HUES64 (cell line): Measurements from ENCODE around the gene KCNK7.

Experiments used
- H3K27ac ChIP-seq: 2 replicates; pipeline ENCODE4 v1.7.0; 2013; ENCODE audit warnings: low read depth, low read length, inconsistent platforms
- H3K27me3 ChIP-seq: 2 replicates; pipeline ENCODE4 v1.6.1; 2013; ENCODE audit warnings: mild to moderate bottlenecking, low read length; ENCODE audit not compliant: insufficient read depth
- H3K36me3 ChIP-seq: 2 replicates; pipeline ENCODE4 v1.6.1; 2013; ENCODE audit warnings: mild to moderate bottlenecking, low read length; ENCODE audit not compliant: insufficient read depth
- H3K4me1 ChIP-seq: 2 replicates; pipeline ENCODE4 v1.6.1; 2013; ENCODE audit warnings: mild to moderate bottlenecking, low read length, moderate library complexity; ENCODE audit not compliant: insufficient read depth
- H3K4me3 ChIP-seq: 2 replicates; pipeline ENCODE4 v1.5.1; 2013; ENCODE audit warnings: mild to moderate bottlenecking, low read length, moderate library complexity
- H3K9ac ChIP-seq: 2 replicates; pipeline ENCODE4 v1.6.1; 2013; ENCODE audit warnings: mild to moderate bottlenecking, low read depth, low read length
- H3K9me3 ChIP-seq: 2 replicates; pipeline ENCODE4 v1.6.1; 2013; ENCODE audit warnings: low read depth, low read length; ENCODE audit not compliant: insufficient read depth
- WGBS: fragments of 150-250, 120-280 bp; methylation state at CpG from one replicate; pipeline ENCODE4 v1.1.7; 2013; ENCODE audit warnings: missing lambda C conversion rate; 5-methylcytosine and 5-hydroxymethylcytosine counted together

The KCNK7 gene

GRCh38 chr11:65557280-65558001 lies 38.2 kb downstream of the KCNK7 start:
- H3K27ac ChIP-seq, result no peak overlapping the region
- WGBS, result 8% methylated on average over 47 of the region's 47 CpGs
- no peaks in the 10 kb centered on the region for H3K36me3 ChIP-seq
- peak overlapping the region; percentile 57 for H3K4me3 ChIP-seq
- peaks cover 34% of the 10 kb centered on the region for H3K27me3 ChIP-seq
- no peaks in the 10 kb centered on the region for H3K9me3 ChIP-seq
- H3K9ac ChIP-seq, result no peak overlapping the region
- H3K4me1 ChIP-seq, result peaks cover 26% of the 10 kb centered on the region

- no peaks in the 10 kb centered on the region for H3K9me3 ChIP-seq
- H3K9ac ChIP-seq, result no peak overlapping the region
- H3K27ac ChIP-seq, result no peak overlapping the region
- no peaks in the 10 kb centered on the region for H3K36me3 ChIP-seq
- 86% methylated on average over 12 of the region's 12 CpGs for WGBS
- H3K4me3 ChIP-seq, result 0 out of 2 replicates have a peak overlapping the region, but pooled peaks have one; percentile 48
- peaks cover 26% of the 10 kb centered on the region for H3K4me1 ChIP-seq
- peaks cover 34% of the 10 kb centered on the region for H3K27me3 ChIP-seq
Measured at GRCh38 chr11:65556470-65557279, 38.9 kb downstream of the KCNK7 start.

- no peak overlapping the region for H3K27ac ChIP-seq
- H3K4me1 ChIP-seq, result peaks cover 20% of the 10 kb centered on the region
- 61% methylated on average over 6 of the region's 6 CpGs for WGBS
- peaks cover 35% of the 10 kb centered on the region for H3K27me3 ChIP-seq
- H3K9me3 ChIP-seq, result no peaks in the 10 kb centered on the region
- no peaks in the 10 kb centered on the region for H3K36me3 ChIP-seq
- no peak overlapping the region for H3K4me3 ChIP-seq
- H3K9ac ChIP-seq, result no peak overlapping the region
Measured at GRCh38 chr11:65555693-65556231, 39.8 kb downstream of the KCNK7 start.

- no peak overlapping the region for H3K4me3 ChIP-seq
- H3K9me3 ChIP-seq, result no peaks in the 10 kb centered on the region
- H3K4me1 ChIP-seq, result peaks cover 14% of the 10 kb centered on the region; the same call in 1 of the 2 replicates
- H3K27me3 ChIP-seq, result peaks cover 37% of the 10 kb centered on the region
- no peak overlapping the region for H3K9ac ChIP-seq
- no peaks in the 10 kb centered on the region for H3K36me3 ChIP-seq
- WGBS, result 90% methylated on average over 4 of the region's 4 CpGs
- no peak overlapping the region for H3K27ac ChIP-seq
Measured at GRCh38 chr11:65554842-65555430, 40.7 kb downstream of the KCNK7 start.

GRCh38 chr11:65554057-65554818 lies 41.4 kb downstream of the KCNK7 start:
- H3K9ac ChIP-seq, result peak overlapping the region; percentile 35; the same call in 1 of the 2 replicates
- H3K9me3 ChIP-seq, result no peaks in the 10 kb centered on the region
- peaks cover 37% of the 10 kb centered on the region for H3K27me3 ChIP-seq
- H3K27ac ChIP-seq, result no peak overlapping the region
- peaks cover 14% of the 10 kb centered on the region; the same call in 1 of the 2 replicates for H3K4me1 ChIP-seq
- no peaks in the 10 kb centered on the region for H3K36me3 ChIP-seq
- H3K4me3 ChIP-seq, result peak overlapping the region; percentile 46
- WGBS, result 83% methylated on average over 27 of the region's 27 CpGs

GRCh38 chr11:65553301-65554001 lies 42.1 kb downstream of the KCNK7 start:
- Histone ChIP-seq H3K9me3 (no peaks in the 10 kb centered on the region), H3K9ac (peak overlapping the region; percentile 35; the same call in 1 of the 2 replicates), H3K27ac (no peak overlapping the region; the same call in 1 of the 2 replicates), H3K4me3 (peak overlapping the region; percentile 46), H3K36me3 (no peaks in the 10 kb centered on the region), H3K27me3 (peaks cover 39% of the 10 kb centered on the region), H3K4me1 (peaks cover 8% of the 10 kb centered on the region; the same call in 1 of the 2 replicates)
- 7% methylated on average over 36 of the region's 37 CpGs for WGBS

- H3K27ac ChIP-seq, result no peak overlapping the region
- 83% methylated on average over 9 of the region's 9 CpGs for WGBS
- H3K9me3 ChIP-seq, result no peaks in the 10 kb centered on the region
- H3K27me3 ChIP-seq, result peaks cover 47% of the 10 kb centered on the region
- H3K36me3 ChIP-seq, result no peaks in the 10 kb centered on the region
- no peak overlapping the region for H3K4me3 ChIP-seq
- peaks cover 8% of the 10 kb centered on the region; the same call in 1 of the 2 replicates for H3K4me1 ChIP-seq
- H3K9ac ChIP-seq, result no peak overlapping the region
Measured at GRCh38 chr11:65552388-65552951, 43.1 kb downstream of the KCNK7 start.

- H3K27ac ChIP-seq, result no peak overlapping the region
- H3K27me3 ChIP-seq, result peaks cover 48% of the 10 kb centered on the region
- 0 out of 2 replicates have a peak, but pooled peaks cover 4% of the 10 kb centered on the region for H3K4me1 ChIP-seq
- H3K9ac ChIP-seq, result no peak overlapping the region
- no peak overlapping the region for H3K4me3 ChIP-seq
- H3K9me3 ChIP-seq, result no peaks in the 10 kb centered on the region
- H3K36me3 ChIP-seq, result no peaks in the 10 kb centered on the region
- WGBS, result 56% methylated on average over 17 of the region's 17 CpGs
Measured at GRCh38 chr11:65551572-65552387, 43.8 kb downstream of the KCNK7 start.

GRCh38 chr11:65549096-65549495 lies 46.5 kb downstream of the KCNK7 start:
- Histone ChIP-seq H3K27me3 (peaks cover 59% of the 10 kb centered on the region), H3K9me3 (no peaks in the 10 kb centered on the region), H3K27ac (no peak overlapping the region), H3K36me3 (no peaks in the 10 kb centered on the region), H3K9ac (no peak overlapping the region), H3K4me1 (0 out of 2 replicates have a peak, but pooled peaks cover 4% of the 10 kb centered on the region), H3K4me3 (no peak overlapping the region)
- 89% methylated on average over 3 of the region's 3 CpGs for WGBS
